Measurements from ENCODE around the gene AGAP3.

Gene AGAP3

GRCh38 chr7:151133986-151134742, 47.9 kb downstream of the AGAP3 start:
- peaks cover 10% of the 10 kb centered on the region for H3K4me1 ChIP-seq (ENCODE audit: control insufficient read depth, insufficient read depth, low read length, poor library complexity, severe bottlenecking)
- no peaks in the 10 kb centered on the region for H3K9me3 ChIP-seq (ENCODE audit: control insufficient read depth, low read length)
- WGBS, 2 experiments (ENCODE audit: insufficient coverage in 2 of 2) = 92 to 98% methylated on average over 13 to 24 of the region's 24 CpGs
- H3K4me3 ChIP-seq (ENCODE audit: extremely low read depth, insufficient read depth, low read length, poor library complexity, severe bottlenecking) = no peak overlapping the region
- no peak overlapping the region for H3K27ac ChIP-seq (ENCODE audit: low read depth, low read length, severe bottlenecking)
- peaks cover 92% of the 10 kb centered on the region for H3K36me3 ChIP-seq (ENCODE audit: control insufficient read depth, insufficient read depth, low read length)

DNA sequence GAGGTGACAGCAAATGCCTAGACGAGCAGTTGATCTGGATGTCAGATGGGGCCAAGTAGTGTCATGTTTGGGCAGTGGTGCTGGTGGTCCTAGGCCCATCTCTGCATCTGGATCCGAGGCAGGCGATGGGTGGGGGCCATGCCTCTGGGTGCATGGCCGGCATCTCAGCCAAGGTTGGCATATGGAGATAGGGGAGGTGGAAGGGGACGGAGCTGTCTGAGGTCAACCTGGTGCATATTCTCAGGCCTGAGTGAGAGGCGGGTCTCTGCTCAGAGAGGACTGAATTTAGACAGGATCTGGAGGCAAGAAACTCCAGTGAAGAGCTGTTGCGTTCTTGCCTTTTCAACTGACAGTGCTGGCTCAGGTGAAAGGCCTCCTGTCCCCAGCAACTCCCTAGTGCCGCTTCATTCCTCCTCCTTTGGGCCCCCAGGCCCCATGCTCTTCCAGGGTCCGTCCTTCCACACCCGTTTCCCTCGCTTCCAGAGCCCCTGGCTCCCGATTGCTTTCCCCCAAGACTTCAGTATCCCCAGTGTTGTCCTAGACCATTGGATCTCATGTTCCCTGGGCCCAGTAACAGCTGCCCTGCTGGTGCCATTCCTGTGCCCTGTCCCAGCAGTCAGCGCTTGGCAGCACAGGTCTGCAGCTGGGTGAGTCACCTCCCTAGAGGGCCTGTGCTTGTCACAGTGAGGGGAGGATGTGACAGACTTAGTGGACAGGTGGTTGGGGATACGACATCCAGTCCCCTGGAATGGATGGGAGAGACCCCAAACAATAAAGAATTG, 48.7 kb downstream of the AGAP3 start:
- H3K4me3 ChIP-seq (ENCODE audit: extremely low read depth, insufficient read depth, low read length, poor library complexity, severe bottlenecking) = no peak overlapping the region
- H3K36me3 ChIP-seq (ENCODE audit: control insufficient read depth, insufficient read depth, low read length) = peaks cover 91% of the 10 kb centered on the region
- whole genome bisulfite sequencing, 2 experiments (ENCODE audit: insufficient coverage in 2 of 2) = 95 to 98% methylated on average over 12 to 13 of the region's 14 CpGs
- no peaks in the 10 kb centered on the region for H3K9me3 ChIP-seq (ENCODE audit: control insufficient read depth, low read length)
- H3K4me1 ChIP-seq (ENCODE audit: control insufficient read depth, insufficient read depth, low read length, poor library complexity, severe bottlenecking) = peaks cover 10% of the 10 kb centered on the region
- no peak overlapping the region for H3K27ac ChIP-seq (ENCODE audit: low read depth, low read length, severe bottlenecking)

DNA sequence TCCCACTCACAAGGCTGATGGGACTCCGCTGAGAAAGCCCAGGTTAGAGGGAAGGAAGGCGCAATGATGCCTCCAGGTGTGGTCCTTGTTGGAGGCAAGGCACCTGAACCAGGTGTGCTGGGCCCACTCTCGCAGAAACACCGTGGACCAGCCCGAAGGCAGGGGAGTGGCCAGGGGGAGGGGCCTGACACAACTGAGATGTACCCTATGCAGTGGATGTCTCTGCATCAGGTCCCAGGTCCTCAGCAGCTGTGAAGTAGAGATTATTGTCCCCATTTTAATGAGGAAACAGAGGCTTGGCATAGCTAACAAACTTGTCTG, 49.2 kb downstream of the AGAP3 start:
- Histone ChIP-seq H3K27ac (ENCODE audit: low read depth, low read length, severe bottlenecking) (no peak overlapping the region), H3K4me1 (ENCODE audit: control insufficient read depth, insufficient read depth, low read length, poor library complexity, severe bottlenecking) (peaks cover 10% of the 10 kb centered on the region), H3K9me3 (ENCODE audit: control insufficient read depth, low read length) (no peaks in the 10 kb centered on the region), H3K4me3 (ENCODE audit: extremely low read depth, insufficient read depth, low read length, poor library complexity, severe bottlenecking) (no peak overlapping the region), H3K36me3 (ENCODE audit: control insufficient read depth, insufficient read depth, low read length) (peaks cover 91% of the 10 kb centered on the region)
- 92 to 96% methylated on average over 5 of the region's 5 CpGs for WGBS, 2 experiments (ENCODE audit: insufficient coverage in 2 of 2)

- no peak overlapping the region for H3K4me3 ChIP-seq (ENCODE audit: extremely low read depth, insufficient read depth, low read length, poor library complexity, severe bottlenecking)
- H3K36me3 ChIP-seq (ENCODE audit: control insufficient read depth, insufficient read depth, low read length) = peaks cover 91% of the 10 kb centered on the region
- no peak overlapping the region for H3K27ac ChIP-seq (ENCODE audit: low read depth, low read length, severe bottlenecking)
- H3K9me3 ChIP-seq (ENCODE audit: control insufficient read depth, low read length) = no peaks in the 10 kb centered on the region
- H3K4me1 ChIP-seq (ENCODE audit: control insufficient read depth, insufficient read depth, low read length, poor library complexity, severe bottlenecking) = peaks cover 10% of the 10 kb centered on the region
- 93 to 97% methylated on average over 26 to 31 of the region's 33 CpGs for WGBS, 2 experiments (ENCODE audit: insufficient coverage in 2 of 2)
Observed at GRCh38 chr7:151135866-151136843, 49.9 kb downstream of the AGAP3 start.

GRCh38 chr7:151137076-151137675, 50.9 kb downstream of the AGAP3 start:
- WGBS, 2 experiments (ENCODE audit: insufficient coverage in 2 of 2) = 73 to 80% methylated on average over 14 to 16 of the region's 22 CpGs
- Histone ChIP-seq H3K4me3 (ENCODE audit: extremely low read depth, insufficient read depth, low read length, poor library complexity, severe bottlenecking) (no peak overlapping the region), H3K36me3 (ENCODE audit: control insufficient read depth, insufficient read depth, low read length) (peaks cover 91% of the 10 kb centered on the region), H3K4me1 (ENCODE audit: control insufficient read depth, insufficient read depth, low read length, poor library complexity, severe bottlenecking) (peaks cover 10% of the 10 kb centered on the region), H3K27ac (ENCODE audit: low read depth, low read length, severe bottlenecking) (no peak overlapping the region), H3K9me3 (ENCODE audit: control insufficient read depth, low read length) (no peaks in the 10 kb centered on the region)

- Histone ChIP-seq H3K4me3 (ENCODE audit: extremely low read depth, insufficient read depth, low read length, poor library complexity, severe bottlenecking) (no peak overlapping the region), H3K4me1 (ENCODE audit: control insufficient read depth, insufficient read depth, low read length, poor library complexity, severe bottlenecking) (peaks cover 10% of the 10 kb centered on the region), H3K36me3 (ENCODE audit: control insufficient read depth, insufficient read depth, low read length) (peaks cover 91% of the 10 kb centered on the region), H3K27ac (ENCODE audit: low read depth, low read length, severe bottlenecking) (no peak overlapping the region), H3K9me3 (ENCODE audit: control insufficient read depth, low read length) (no peaks in the 10 kb centered on the region)
- 74 to 83% methylated on average over 7 to 11 of the region's 11 CpGs for WGBS, 2 experiments (ENCODE audit: insufficient coverage in 2 of 2)
Observed at GRCh38 chr7:151137791-151138152, 51.5 kb downstream of the AGAP3 start.

- peaks cover 92% of the 10 kb centered on the region for H3K36me3 ChIP-seq (ENCODE audit: control insufficient read depth, insufficient read depth, low read length)
- 55 to 56% methylated on average over 15 to 24 of the region's 30 CpGs for WGBS, 2 experiments (ENCODE audit: insufficient coverage in 2 of 2)
- H3K4me3 ChIP-seq (ENCODE audit: extremely low read depth, insufficient read depth, low read length, poor library complexity, severe bottlenecking) = no peak overlapping the region
- no peaks in the 10 kb centered on the region for H3K9me3 ChIP-seq (ENCODE audit: control insufficient read depth, low read length)
- peaks cover 10% of the 10 kb centered on the region for H3K4me1 ChIP-seq (ENCODE audit: control insufficient read depth, insufficient read depth, low read length, poor library complexity, severe bottlenecking)
- no peak overlapping the region for H3K27ac ChIP-seq (ENCODE audit: low read depth, low read length, severe bottlenecking)
Observed at GRCh38 chr7:151138153-151138851, 52.0 kb downstream of the AGAP3 start.

- Histone ChIP-seq H3K36me3 (ENCODE audit: control insufficient read depth, insufficient read depth, low read length) (peaks cover 92% of the 10 kb centered on the region), H3K4me1 (ENCODE audit: control insufficient read depth, insufficient read depth, low read length, poor library complexity, severe bottlenecking) (peaks cover 10% of the 10 kb centered on the region), H3K27ac (ENCODE audit: low read depth, low read length, severe bottlenecking) (no peak overlapping the region), H3K4me3 (ENCODE audit: extremely low read depth, insufficient read depth, low read length, poor library complexity, severe bottlenecking) (no peak overlapping the region), H3K9me3 (ENCODE audit: control insufficient read depth, low read length) (no peaks in the 10 kb centered on the region)
- 80 to 83% methylated on average over 3 to 14 of the region's 18 CpGs for WGBS, 2 experiments (ENCODE audit: insufficient coverage in 2 of 2)
Observed at GRCh38 chr7:151139071-151139790, 53.0 kb downstream of the AGAP3 start.

DNA sequence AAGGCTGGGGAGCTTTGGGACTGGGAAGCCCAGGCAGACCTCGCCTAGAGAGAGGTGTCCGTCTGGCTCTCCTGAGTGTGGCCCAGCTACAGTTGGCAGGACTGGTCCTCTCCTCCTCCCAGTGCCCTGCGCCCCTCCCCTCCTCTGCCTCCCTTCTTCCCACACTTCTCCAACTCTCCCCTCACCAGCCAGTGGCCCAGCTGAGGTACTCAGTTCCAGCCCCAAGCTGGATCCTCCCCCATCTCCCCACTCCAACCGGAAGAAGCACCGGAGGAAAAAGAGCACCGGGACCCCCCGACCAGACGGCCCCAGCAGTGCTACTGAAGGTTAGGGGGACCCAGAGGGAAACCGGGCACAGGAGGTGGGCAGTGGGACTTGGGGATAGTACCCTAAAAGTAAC, 53.5 kb downstream of the AGAP3 start:
- Histone ChIP-seq H3K9me3 (ENCODE audit: control insufficient read depth, low read length) (no peaks in the 10 kb centered on the region), H3K27ac (ENCODE audit: low read depth, low read length, severe bottlenecking) (no peak overlapping the region), H3K4me3 (ENCODE audit: extremely low read depth, insufficient read depth, low read length, poor library complexity, severe bottlenecking) (no peak overlapping the region), H3K36me3 (ENCODE audit: control insufficient read depth, insufficient read depth, low read length) (peaks cover 92% of the 10 kb centered on the region), H3K4me1 (ENCODE audit: control insufficient read depth, insufficient read depth, low read length, poor library complexity, severe bottlenecking) (peaks cover 10% of the 10 kb centered on the region)
- 93 to 100% methylated on average over 2 to 3 of the region's 9 CpGs for WGBS, 2 experiments (ENCODE audit: insufficient coverage in 2 of 2)
